ENCODE results near the gene FIBCD1.

FIBCD1 gene

GRCh38 chr9:130857864-130858738, 80.9 kb downstream of the FIBCD1 start:
- no peak for TF ChIP-seq CTCF (IDR thresholded peaks at IDR 0.05)

- TF ChIP-seq CTCF (IDR thresholded peaks at IDR 0.05), result no peak
Observed at GRCh38 chr9:130856474-130856873, 82.6 kb downstream of the FIBCD1 start.

- no peak for TF ChIP-seq CTCF (IDR thresholded peaks at IDR 0.05)
Observed at GRCh38 chr9:130854835-130855234, 84.2 kb downstream of the FIBCD1 start.

- no peak for TF ChIP-seq CTCF (IDR thresholded peaks at IDR 0.05)
Observed at GRCh38 chr9:130854092-130854491, 85.0 kb downstream of the FIBCD1 start.

GRCh38 chr9:130852801-130853200, 86.2 kb downstream of the FIBCD1 start:
- TF ChIP-seq CTCF (IDR thresholded peaks at IDR 0.05), result no peak

All from LNCAP (cell line).